Adrenal gland (tissue), 5 donors: Measurements from ENCODE around the gene ERBB4.

Source experiments
- POLR2A ChIP-seq, 2 donors: fragments of 450-650 bp; IDR thresholded peaks; one replicate each; pipeline ENCODE4 v1.6.1; 2017; ENCODE audit warnings: antibody characterized with exemption in 2 of 2, mild to moderate bottlenecking in 2 of 2, moderate library complexity in 1 of 2
- TF ChIP-seq, protein P1 (sequence below), 6 experiments: fragments of 450-650 bp in 4 of 6; fragments of 200-600 bp in 2 of 6; sonication (generic) in 1 of 6; IDR thresholded peaks; 1 replicate in 5 of 6; 2 replicates in 1 of 6; pipeline versions ENCODE4 v1.5.1 to v1.8.0; 2016 to 2021; ENCODE audit warnings: antibody characterized with exemption in 6 of 6, mild to moderate bottlenecking in 2 of 6, moderate library complexity in 1 of 6
- donor health status: DM: no; HTN: no; CAD: no.

GRCh38 chr2:212114489-212114888 lies 424.1 kb downstream of the ERBB4 start:
- TF ChIP-seq, protein P1, sequence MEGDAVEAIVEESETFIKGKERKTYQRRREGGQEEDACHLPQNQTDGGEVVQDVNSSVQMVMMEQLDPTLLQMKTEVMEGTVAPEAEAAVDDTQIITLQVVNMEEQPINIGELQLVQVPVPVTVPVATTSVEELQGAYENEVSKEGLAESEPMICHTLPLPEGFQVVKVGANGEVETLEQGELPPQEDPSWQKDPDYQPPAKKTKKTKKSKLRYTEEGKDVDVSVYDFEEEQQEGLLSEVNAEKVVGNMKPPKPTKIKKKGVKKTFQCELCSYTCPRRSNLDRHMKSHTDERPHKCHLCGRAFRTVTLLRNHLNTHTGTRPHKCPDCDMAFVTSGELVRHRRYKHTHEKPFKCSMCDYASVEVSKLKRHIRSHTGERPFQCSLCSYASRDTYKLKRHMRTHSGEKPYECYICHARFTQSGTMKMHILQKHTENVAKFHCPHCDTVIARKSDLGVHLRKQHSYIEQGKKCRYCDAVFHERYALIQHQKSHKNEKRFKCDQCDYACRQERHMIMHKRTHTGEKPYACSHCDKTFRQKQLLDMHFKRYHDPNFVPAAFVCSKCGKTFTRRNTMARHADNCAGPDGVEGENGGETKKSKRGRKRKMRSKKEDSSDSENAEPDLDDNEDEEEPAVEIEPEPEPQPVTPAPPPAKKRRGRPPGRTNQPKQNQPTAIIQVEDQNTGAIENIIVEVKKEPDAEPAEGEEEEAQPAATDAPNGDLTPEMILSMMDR (IDR thresholded peaks at IDR 0.05), result no peak
- no peak for TF ChIP-seq POLR2A (IDR thresholded peaks at IDR 0.05)
